ENCODE data around the gene ATAD2B. TPM values are rescaled to one million over a fixed set of nuclear protein-coding genes. Genes with fewer than 3 reads are reported as not detected.

The ATAD2B gene
- total RNA-seq, 1 donor from 2014 or later, result 24.0 TPM

DNA sequence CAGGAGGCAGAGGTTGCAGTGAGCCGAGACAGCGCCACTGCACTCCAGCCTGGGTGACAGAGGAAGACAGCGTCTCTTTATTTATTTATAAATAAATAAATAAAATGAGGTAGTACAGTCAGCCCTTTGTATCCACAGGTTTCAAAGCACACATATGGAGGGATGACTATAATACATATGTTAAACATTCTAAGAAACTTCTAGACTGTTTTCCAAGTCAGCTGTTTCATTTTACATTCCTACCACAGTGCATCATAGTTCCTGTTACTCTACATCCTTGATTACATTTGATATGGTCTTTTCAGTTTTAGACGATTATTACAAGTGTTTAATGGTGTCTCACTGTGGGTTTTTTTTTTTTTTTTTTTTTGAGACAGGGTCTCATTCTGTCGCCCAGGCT lies 157.6 kb downstream of the ATAD2B start:
- H3K9me3 ChIP-seq, result no peaks in the 10 kb centered on the region
- intact Hi-C loops (cut with DNase I), result no loop called here
- TF ChIP-seq, protein P1, sequence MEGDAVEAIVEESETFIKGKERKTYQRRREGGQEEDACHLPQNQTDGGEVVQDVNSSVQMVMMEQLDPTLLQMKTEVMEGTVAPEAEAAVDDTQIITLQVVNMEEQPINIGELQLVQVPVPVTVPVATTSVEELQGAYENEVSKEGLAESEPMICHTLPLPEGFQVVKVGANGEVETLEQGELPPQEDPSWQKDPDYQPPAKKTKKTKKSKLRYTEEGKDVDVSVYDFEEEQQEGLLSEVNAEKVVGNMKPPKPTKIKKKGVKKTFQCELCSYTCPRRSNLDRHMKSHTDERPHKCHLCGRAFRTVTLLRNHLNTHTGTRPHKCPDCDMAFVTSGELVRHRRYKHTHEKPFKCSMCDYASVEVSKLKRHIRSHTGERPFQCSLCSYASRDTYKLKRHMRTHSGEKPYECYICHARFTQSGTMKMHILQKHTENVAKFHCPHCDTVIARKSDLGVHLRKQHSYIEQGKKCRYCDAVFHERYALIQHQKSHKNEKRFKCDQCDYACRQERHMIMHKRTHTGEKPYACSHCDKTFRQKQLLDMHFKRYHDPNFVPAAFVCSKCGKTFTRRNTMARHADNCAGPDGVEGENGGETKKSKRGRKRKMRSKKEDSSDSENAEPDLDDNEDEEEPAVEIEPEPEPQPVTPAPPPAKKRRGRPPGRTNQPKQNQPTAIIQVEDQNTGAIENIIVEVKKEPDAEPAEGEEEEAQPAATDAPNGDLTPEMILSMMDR (IDR thresholded peaks at IDR 0.05), result no peak
- DNase-seq (no peak), ATAC-seq (no peak)
- H3K27ac ChIP-seq, result no peak overlapping the region
- no peak overlapping the region for H3K4me3 ChIP-seq
- peaks cover 37% of the 10 kb centered on the region for H3K36me3 ChIP-seq
- no peaks in the 10 kb centered on the region for H3K27me3 ChIP-seq
- no peaks in the 10 kb centered on the region for H3K4me1 ChIP-seq

DNA sequence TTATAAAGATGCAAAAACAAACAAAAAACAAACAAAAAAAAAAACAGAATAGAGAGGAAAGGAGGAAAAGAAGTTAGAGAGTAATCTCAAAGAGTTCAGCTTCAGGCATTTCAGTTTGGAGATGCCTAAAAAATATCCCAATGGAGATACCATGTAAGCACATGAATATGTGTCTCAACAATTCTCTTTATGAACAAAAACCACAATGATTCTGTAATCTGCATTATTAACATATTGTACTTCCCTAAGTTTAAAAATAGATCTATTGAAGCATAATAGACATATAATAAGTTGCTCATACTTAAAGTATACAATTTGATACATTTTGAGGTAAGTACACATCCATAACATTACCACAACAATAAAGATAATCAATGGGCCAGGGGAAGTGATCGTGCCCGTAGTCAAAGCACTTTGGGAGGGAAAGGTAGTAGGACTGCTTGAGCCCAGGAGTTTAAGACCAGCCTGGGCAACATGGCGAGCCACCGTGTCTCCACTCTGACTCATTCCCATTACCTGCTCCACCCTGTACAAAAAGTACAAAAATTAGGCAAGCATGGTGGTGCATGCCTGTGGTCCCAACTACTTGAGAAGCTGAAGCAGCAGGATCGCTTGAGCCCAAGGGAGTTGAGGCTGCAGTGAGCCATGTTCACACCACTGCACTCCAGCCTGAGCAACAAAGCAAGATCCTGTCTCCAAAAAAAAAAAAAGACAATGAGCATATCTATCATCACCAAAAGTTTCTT lies 158.9 kb downstream of the ATAD2B start:
- intact Hi-C loops (cut with DNase I), result no loop called here
- no peak overlapping the region for H3K4me3 ChIP-seq
- peaks cover 24% of the 10 kb centered on the region for H3K36me3 ChIP-seq
- H3K4me1 ChIP-seq, result no peaks in the 10 kb centered on the region
- H3K27me3 ChIP-seq, result no peaks in the 10 kb centered on the region
- DNase-seq (no peak), ATAC-seq (peak; percentile 53)
- TF ChIP-seq, protein P1 (IDR thresholded peaks at IDR 0.05), result no peak
- no peaks in the 10 kb centered on the region for H3K9me3 ChIP-seq
- H3K27ac ChIP-seq, result no peak overlapping the region

DNA sequence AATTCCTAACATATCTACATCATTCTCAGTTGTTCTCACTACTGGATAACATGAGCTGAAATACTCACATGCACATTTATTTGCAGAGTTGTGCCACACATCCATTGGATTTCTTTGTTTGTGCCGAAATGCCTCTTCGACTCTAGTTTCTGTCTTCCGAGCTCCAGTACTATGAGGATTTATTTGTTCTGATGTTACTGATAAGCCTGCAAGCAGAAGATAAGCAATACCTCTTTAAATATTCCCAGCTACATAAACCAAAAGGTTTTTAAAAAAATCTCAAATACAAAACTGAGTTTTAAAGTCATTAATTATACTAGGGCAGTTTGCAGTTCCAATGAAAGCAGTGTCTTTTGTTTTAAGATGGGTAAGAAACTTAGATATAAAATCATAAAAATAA lies 164.8 kb downstream of the ATAD2B start:
- TF ChIP-seq, protein P1 (IDR thresholded peaks at IDR 0.05), result no peak
- intact Hi-C loops (cut with DNase I), result no loop called here
- H3K4me3 ChIP-seq, result no peak overlapping the region
- H3K9me3 ChIP-seq, result no peaks in the 10 kb centered on the region
- H3K4me1 ChIP-seq, result peaks cover 3% of the 10 kb centered on the region
- ATAC-seq (no peak), DNase-seq (no peak)
- no peak overlapping the region for H3K27ac ChIP-seq
- peaks cover 15% of the 10 kb centered on the region for H3K36me3 ChIP-seq
- no peaks in the 10 kb centered on the region for H3K27me3 ChIP-seq

DNA sequence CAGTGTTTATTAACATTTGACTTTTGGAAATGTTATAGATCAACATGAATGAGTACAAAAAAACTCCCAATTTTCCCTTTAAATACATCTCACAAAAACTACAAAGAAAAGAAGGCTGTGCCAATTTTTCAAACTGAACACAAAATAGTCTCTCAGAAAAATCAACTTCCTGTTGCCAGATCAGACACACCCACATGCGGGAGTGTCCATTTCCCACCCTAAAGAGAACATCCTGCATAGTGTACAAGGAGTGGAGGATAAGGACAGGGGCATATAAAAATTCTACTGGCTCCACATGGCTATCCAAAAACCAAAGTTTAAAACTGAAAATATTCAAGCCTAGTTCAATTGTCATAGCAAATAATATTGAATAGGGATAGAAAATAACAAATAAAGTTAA lies 165.3 kb downstream of the ATAD2B start:
- Histone ChIP-seq H3K27me3 (no peaks in the 10 kb centered on the region), H3K9me3 (no peaks in the 10 kb centered on the region), H3K36me3 (peaks cover 15% of the 10 kb centered on the region), H3K4me3 (no peak overlapping the region), H3K27ac (no peak overlapping the region), H3K4me1 (peaks cover 3% of the 10 kb centered on the region)
- ATAC-seq (peak; percentile 55), DNase-seq (no peak)
- intact Hi-C loops (cut with DNase I), result no loop called here
- TF ChIP-seq, protein P1 (IDR thresholded peaks at IDR 0.05), result no peak

DNA sequence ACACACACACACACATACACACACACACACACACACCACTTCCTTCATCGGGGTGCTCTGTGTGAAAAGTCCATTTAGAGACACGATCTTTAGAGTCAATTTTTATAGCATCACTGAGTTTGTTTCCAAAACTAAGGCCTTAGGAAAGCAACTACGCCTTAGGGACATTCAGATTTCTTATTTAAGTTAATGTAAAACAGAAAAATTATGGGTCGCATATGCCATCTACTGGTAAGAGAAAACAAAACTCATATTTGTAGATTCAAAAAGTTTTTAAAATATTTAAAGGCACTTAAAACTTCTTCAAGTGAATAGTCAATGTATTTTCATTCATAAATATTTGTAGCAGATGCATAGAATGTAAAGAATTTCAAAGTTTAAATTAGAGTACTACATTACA lies 166.2 kb downstream of the ATAD2B start:
- DNase-seq (no peak), ATAC-seq (peak; percentile 39)
- H3K27ac ChIP-seq, result no peak overlapping the region
- TF ChIP-seq, protein P1 (IDR thresholded peaks at IDR 0.05), result peak; percentile 36
- H3K4me3 ChIP-seq, result no peak overlapping the region
- H3K27me3 ChIP-seq, result no peaks in the 10 kb centered on the region
- H3K36me3 ChIP-seq, result peaks cover 15% of the 10 kb centered on the region
- H3K9me3 ChIP-seq, result no peaks in the 10 kb centered on the region
- intact Hi-C loops (cut with DNase I), result no loop called here
- H3K4me1 ChIP-seq, result peaks cover 7% of the 10 kb centered on the region
